Common myeloid progenitor, CD34-positive (primary cell): Measurements from ENCODE around the gene LCE3A.
"Not testable (repeated sequence)": the region's sequence is repeated elsewhere in the genome, so short reads cannot be mapped to it uniquely, and the experiment has no call there.

Source experiments
- CTCF ChIA-PET: fragments of 350-600 bp; sonication (Branson Sonifier 250); formaldehyde crosslinking; loops from one replicate; lab custom pipeline; 2021; ENCODE audit warnings: antibody characterized with exemption; lab: Charles Lee
- POLR2A ChIA-PET: fragments of 350-600 bp; sonication (Branson Sonifier 250); formaldehyde crosslinking; loops from one replicate; lab custom pipeline; 2021; ENCODE audit warnings: antibody characterized with exemption; lab: Charles Lee
- DNase-seq, 3 donors: peaks; one replicate each; pipeline versions ENCODE4 v3.0.0 to v3.0.0-alpha.2; 2013
- H3K27ac ChIP-seq, 2 experiments: 1 replicate in 1 of 2; 2 replicates in 1 of 2; pipeline ENCODE4 v1.7.0; 2013; ENCODE audit warnings: inconsistent platforms in 2 of 2, low read length in 2 of 2, mild to moderate bottlenecking in 2 of 2, low read depth in 1 of 2, moderate library complexity in 1 of 2; ENCODE audit not compliant: severe bottlenecking in 2 of 2, insufficient read depth in 1 of 2, poor library complexity in 1 of 2
- H3K27me3 ChIP-seq, 5 experiments: replicated peaks in 2 of 5; 1 replicate in 3 of 5; 2 replicates in 2 of 5; pipeline versions ENCODE4 v1.6.1 to v1.7.0; 2013; ENCODE audit warnings: low read length in 4 of 5, mild to moderate bottlenecking in 2 of 5, moderate library complexity in 2 of 5, inconsistent platforms in 1 of 5; ENCODE audit not compliant: insufficient read depth in 5 of 5, control insufficient read depth in 4 of 5
- H3K36me3 ChIP-seq, 4 experiments: 1 replicate in 2 of 4; 2 replicates in 2 of 4; pipeline versions ENCODE4 v1.6.1 to v1.7.0; 2013; ENCODE audit warnings: low read length in 3 of 4, control low read depth in 1 of 4, mild to moderate bottlenecking in 1 of 4; ENCODE audit not compliant: control insufficient read depth in 4 of 4, insufficient read depth in 4 of 4
- H3K4me1 ChIP-seq, 4 experiments: 1 replicate in 3 of 4; 2 replicates in 1 of 4; pipeline versions ENCODE4 v1.6.1 to v1.7.1; 2013; ENCODE audit warnings: low read length in 3 of 4, mild to moderate bottlenecking in 3 of 4, control low read depth in 1 of 4, inconsistent platforms in 1 of 4, moderate library complexity in 1 of 4; ENCODE audit not compliant: control insufficient read depth in 4 of 4, insufficient read depth in 4 of 4; ENCODE audit errors: control extremely low read depth in 1 of 4
- H3K4me3 ChIP-seq, 7 experiments: 1 replicate in 4 of 7; 2 replicates in 3 of 7; pipeline versions ENCODE4 v1.5.1 to v1.7.0; 2013; ENCODE audit warnings: mild to moderate bottlenecking in 7 of 7, low read length in 6 of 7, moderate library complexity in 6 of 7, inconsistent platforms in 2 of 7, low read depth in 2 of 7, control low read depth in 1 of 7; ENCODE audit not compliant: insufficient read depth in 4 of 7, control insufficient read depth in 1 of 7; ENCODE audit errors: extremely low read depth in 1 of 7
- H3K9me3 ChIP-seq, 5 experiments: 1 replicate in 4 of 5; 2 replicates in 1 of 5; pipeline versions ENCODE4 v1.6.1 to v1.7.1; 2013; ENCODE audit warnings: low read length in 4 of 5, mild to moderate bottlenecking in 2 of 5, inconsistent platforms in 1 of 5, low read depth in 1 of 5, moderate library complexity in 1 of 5; ENCODE audit not compliant: control insufficient read depth in 4 of 5, insufficient read depth in 2 of 5; ENCODE audit errors: control extremely low read depth in 1 of 5
- WGBS: methylation state at CpG from one replicate; pipeline ENCODE4 v1.1.5; 2013; ENCODE audit not compliant: insufficient coverage; 5-methylcytosine and 5-hydroxymethylcytosine counted together

Gene LCE3A

GRCh38 chr1:152580433-152580832 is 42.5 kb downstream of the LCE3A start, which contains the start of gene LCE3D:
Gene LCE3D, minus strand, starts transcription at chr1:152580516. Its CDS starts 580 bp downstream, at chr1:152579936.
- Histone ChIP-seq H3K4me3 (no peak within 1 kb of the TSS), H3K9me3 (no peaks in the 10 kb centered on the region), H3K27ac (no peak within 1 kb of the TSS), H3K4me1 (no peaks in the 10 kb centered on the region), H3K36me3 (no peaks in the 10 kb centered on the region), H3K27me3 (peaks cover 0 to 9% (median 0%) of the 10 kb centered on the region in 5 experiments)
- POLR2A ChIA-PET = no interaction called here
- WGBS = 81% methylated on average over 3 of the region's 4 CpGs
- CTCF ChIA-PET = no interaction called here
- no peak for DNase-seq

- H3K4me3 ChIP-seq, DNase-seq, H3K4me1 ChIP-seq, POLR2A ChIA-PET, H3K36me3 ChIP-seq, CTCF ChIA-PET, H3K27ac ChIP-seq, H3K9me3 ChIP-seq: not testable (repeated sequence)
- WGBS = 93% methylated on average over 5 of the region's 9 CpGs
- H3K27me3 ChIP-seq = peaks cover 0 to 12% (median 0%) of the 10 kb centered on the region in 5 experiments
Observed at GRCh38 chr1:152579526-152579925, 43.4 kb downstream of the LCE3A start.

- POLR2A ChIA-PET = no interaction called here
- no peak overlapping the region for H3K4me3 ChIP-seq
- no peak for DNase-seq
Observed at GRCh38 chr1:152577168-152577567, 45.7 kb downstream of the LCE3A start.

More at GRCh38 chr1:152577168-152577567, 45.7 kb downstream of the LCE3A start:
- no peaks in the 10 kb centered on the region for H3K36me3 ChIP-seq
- H3K27me3 ChIP-seq = peaks cover 0 to 16% (median 3%) of the 10 kb centered on the region in 5 experiments
- no peaks in the 10 kb centered on the region for H3K4me1 ChIP-seq
- WGBS = 88% methylated on average over 2 of the region's 2 CpGs
- CTCF ChIA-PET = no interaction called here
- no peak overlapping the region for H3K27ac ChIP-seq
- H3K9me3 ChIP-seq = no peaks in the 10 kb centered on the region
